IPS-NIHi7 (cell line): ENCODE results near the gene DAPK2.

Source experiments
- DNase-seq: peaks from one replicate; pipeline ENCODE4 v3.0.0; 2012; ENCODE audit warnings: mixed read lengths; ENCODE audit errors: extremely low spot score

Gene DAPK2

DNA sequence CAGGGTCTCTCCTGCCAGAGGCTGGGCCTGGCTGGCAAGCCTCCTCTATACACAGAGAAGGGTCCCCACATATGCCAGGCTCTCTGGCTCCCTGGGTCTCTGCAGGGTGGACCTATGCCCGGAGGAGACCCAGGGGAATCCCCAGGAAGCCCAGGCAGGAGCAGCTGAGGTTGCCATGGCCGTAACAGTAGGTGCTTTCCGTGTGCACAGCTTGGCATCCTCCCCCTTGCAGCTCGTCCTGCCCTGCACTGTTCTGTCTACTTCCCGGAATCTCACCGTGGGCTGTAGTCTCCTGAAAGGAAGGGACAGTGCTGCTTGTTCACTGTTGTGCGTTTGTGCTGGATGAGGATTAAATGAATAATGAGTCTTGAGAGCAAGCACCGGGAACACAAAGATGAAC lies 47.8 kb downstream of the DAPK2 start:
- no peak for DNase-seq

DNA sequence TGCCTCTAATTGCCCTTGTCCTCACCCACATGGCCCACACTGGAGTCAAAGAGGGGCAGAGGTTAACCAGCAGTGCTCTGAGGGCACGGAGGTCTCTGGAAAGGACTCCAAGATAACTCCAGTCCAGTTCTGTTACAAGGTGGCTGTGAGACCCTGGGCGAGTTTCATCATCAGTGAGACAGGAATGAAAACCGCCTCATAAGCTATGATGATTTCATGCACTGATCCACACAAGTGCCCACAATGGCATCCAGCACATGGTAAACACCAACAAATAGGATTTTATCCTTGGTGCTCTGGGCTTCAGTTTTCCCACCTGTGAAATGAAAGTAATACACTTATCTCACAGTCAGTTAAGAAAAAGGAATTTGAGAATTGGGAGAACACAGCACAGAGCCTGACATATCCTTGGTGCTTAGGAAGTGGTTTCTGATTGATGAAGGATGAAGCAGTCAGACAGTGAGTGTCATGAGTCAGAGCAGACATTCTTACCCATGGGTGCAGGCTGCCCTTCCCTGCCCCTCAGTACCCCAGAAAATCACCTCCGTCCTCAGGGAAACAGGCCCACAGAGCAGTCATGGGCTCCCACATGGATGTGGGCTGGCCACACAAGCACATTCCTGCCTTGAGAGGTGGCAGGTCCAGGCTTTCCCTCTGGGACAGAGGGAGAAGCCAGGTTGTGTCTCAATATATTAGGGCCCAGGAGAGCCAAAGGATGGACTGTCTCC lies 48.4 kb downstream of the DAPK2 start:
- DNase-seq, result no peak

GRCh38 chr15:63996794-63997357 lies 49.4 kb downstream of the DAPK2 start:
- no peak for DNase-seq

GRCh38 chr15:63995789-63996188 lies 50.5 kb downstream of the DAPK2 start:
- no peak for DNase-seq

GRCh38 chr15:63994073-63994600 lies 52.1 kb downstream of the DAPK2 start:
- DNase-seq, result no peak

DNA sequence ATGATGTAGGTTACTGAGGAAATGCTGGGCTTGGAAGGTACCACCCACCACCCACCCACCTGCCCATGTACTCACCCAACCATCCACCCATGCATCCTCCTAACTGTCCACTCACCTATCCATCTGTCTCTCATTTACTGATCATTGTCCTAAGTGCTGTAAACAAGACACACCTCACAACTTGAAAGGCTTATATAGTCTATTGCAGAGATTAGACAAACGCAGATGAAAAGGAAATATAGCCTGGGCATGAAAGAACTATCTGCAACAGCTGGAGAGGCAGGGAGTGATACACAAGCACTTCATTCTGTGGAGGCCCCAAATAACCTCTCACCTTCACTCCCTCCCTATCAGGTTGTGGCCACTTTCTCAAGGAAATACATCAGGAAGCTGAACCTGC lies 54.0 kb downstream of the DAPK2 start:
- no peak for DNase-seq

DNA sequence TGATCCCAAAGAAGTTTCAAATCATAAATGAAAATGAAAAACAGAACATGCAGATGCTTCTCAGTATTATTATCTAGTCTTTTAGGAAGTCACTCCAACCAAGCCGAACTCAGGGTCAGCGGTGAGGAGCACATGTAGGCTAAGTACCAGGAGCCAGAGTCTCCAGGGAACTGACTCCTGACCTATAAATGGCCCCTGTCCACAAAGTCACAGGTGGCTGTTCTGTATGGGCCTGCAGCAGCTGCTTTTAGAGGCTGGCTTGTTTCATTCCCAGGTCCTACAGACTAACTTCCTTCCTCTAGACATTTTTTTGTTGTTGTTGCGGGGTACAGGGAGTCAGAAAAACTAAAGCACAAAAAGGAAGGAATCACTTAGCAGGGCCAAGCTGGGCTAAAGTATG lies 54.6 kb downstream of the DAPK2 start:
- no peak for DNase-seq

DNA sequence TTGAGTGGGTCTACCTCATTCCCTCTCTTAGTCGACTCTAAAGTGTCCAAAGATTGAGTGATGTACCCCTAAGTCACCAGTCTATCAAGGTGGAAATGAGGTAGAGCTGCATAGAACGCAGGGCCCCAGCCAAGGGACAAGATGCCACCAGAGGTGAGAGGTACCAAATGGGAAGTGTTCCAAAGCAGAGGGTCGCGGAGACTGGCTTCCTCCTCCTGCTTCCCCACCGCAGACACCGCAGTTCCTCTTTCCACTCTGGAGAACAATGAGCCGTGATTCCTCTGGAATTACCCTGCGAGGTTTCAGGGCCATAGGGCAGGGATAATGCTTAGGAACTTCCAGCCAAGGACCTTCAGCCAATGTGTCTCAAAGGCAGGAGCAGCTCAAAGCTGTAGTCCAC lies 55.8 kb downstream of the DAPK2 start:
- no peak for DNase-seq

GRCh38 chr15:63987796-63988378 lies 58.4 kb downstream of the DAPK2 start:
- DNase-seq, result no peak

GRCh38 chr15:63986751-63987341 lies 59.4 kb downstream of the DAPK2 start:
- no peak for DNase-seq

DNA sequence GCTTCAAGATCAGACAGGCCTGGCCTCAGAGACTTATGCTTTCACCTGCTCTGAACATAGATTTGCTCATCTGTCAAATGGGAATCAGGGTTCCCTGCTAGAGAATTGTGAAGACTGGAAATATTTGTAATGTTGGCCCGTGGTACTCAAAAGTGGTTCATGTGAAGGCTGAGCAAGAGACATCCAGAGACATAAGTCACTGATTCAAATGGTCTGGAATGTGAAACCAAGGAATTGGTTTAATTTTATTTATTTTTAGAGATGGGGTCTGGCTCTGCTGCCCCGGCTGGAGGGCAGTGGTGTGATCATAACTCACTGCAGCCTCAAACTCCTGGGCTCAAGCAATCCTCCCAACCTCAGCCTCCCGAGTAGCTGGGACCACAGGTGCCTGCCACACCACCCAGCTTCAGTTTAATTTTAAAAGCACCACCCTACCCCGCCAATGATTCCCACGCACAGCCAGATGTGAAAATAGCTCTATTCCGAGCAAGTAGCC lies 60.1 kb downstream of the DAPK2 start:
- DNase-seq, result no peak

DNA sequence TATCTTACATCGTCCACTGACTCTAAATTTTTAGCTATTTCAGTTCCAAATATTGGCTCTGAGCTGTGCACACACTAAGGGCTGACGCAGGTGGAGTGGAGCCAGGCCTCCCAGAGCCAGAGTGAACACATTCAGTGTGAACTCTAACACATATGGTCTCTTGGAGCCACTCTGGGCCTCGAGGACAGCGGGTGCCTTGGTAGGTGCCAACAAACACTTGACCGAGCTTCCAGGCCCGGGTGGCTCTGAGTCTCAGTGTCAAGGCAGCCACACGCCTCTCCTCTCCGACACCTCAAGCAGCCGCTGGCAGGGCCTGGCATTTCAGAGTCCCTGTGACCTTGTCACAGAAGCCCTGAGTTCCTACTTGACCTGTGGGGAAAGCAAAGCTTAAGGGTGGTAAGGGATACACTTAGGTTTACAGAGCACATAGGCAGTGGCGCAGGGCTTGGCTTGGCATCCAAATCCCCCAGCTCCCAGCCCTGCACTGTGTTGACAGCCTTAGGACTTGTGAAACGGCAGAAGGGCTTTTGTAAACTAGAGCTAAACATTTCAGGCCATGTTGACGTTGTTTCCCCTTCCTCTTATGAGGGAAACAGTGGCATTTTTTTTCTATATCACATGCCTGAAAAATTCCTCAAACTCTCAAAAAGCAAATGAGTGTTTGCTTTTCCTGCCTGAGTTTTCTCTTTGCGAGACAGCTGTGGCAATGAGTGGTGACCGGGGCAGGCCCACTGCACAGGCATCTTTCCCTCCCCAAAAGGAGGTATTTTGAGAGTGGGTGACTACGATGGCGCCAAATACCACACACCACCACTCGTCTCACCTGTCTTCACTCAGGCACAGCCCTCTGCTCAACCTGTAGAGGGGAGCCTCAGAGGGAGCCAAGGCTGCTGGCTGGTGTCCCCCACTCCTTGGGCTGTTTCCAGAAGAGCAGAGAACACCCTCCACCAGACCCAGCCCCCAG lies 60.8 kb downstream of the DAPK2 start:
- DNase-seq, result no peak

- DNase-seq, result no peak
Measured at GRCh38 chr15:63984331-63984730, 62.0 kb downstream of the DAPK2 start.

DNA sequence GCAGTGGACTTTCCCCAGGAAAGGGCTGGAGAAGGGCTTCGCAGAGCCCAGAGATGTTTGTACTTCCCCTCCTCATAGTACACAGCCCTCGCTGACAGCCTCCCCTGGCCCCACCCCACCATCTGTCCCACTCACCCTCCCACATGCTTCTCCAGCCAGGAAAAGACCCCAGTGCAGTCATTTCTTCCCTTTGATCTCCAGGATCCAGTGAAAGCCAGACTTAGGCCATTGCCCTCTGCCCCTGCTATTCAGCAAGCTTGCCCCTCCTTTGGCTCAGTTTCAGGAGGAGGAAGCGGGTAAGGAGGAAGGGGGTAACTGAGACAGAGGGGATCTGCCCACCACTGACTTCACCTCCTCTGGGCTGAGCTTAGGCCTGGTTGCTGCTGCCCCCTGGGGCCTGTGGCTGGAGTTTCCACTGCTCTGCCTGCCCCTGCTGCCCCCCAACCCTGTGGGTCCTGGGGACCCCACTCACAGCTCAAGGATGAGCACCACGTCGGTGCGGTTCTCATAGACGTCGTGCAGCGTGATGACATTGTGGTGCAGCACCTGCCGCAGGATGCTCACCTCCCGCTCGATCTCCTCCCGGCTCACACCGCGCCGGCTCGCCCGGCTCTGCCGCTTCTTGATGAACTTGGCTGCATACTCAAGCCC lies 63.1 kb downstream of the DAPK2 start:
- DNase-seq, result peak; percentile 68

- no peak for DNase-seq
Measured at GRCh38 chr15:63982381-63982854, 63.9 kb downstream of the DAPK2 start.

DNA sequence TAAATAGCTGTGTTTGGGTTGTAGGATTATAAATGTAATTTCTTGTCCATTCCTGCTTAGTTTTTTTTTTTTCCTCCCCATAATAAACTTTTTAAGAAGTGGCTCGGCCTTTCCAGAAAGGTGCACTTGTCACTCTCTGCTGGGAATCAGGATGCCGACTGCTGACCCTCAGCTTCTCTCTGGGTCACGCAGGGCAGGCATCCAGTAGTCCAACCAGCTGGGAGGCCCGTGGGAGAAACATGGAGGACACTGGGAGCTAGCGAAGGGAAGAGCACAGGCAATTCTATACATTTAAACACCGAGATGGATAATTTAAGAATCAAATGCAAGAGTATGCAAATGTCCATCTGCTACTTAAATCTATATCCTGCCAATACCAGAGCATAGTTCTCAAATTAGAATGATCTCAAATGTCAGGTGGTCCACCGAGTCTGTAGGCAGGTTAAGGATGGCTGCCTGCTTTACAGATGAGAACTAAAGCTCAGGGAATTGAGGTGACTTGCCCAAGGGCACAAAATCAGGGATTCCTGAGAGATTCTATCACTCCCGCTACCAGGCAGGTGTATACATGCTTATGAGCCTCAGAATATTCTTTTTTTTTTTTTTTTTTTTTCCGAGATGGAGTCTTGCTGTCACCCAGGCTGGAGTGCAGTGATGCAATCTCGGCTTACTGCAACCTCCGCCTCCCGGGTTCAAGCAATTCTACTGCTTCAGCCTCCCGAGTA lies 64.5 kb downstream of the DAPK2 start:
- no peak for DNase-seq

DNA sequence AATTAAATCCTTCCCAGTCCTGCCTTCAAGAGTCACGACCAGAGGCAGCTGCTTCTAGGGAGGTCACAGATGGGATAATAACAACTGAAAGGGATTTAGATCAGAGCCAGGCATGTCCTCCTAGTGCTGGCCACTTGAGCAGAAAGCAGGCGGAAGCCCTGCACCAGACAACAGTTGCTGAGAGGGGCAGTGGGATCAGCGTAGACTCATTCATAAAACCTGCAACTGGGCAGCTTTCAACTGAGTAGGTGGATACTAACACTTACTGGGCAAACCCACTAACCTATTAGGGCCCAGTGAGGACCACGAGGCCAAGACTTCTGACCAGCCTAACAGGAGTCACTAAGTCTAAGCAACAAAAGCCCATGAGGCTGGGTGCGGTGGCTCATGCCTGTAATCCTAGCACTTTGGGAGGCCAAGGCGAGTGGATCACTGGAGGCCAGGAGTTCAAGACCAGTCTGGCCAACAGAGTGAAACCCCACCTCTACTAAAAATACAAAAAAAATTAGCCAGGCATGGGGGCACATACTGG lies 67.0 kb downstream of the DAPK2 start:
- no peak for DNase-seq

- DNase-seq, result no peak
Measured at GRCh38 chr15:63978511-63979261, 67.6 kb downstream of the DAPK2 start.

GRCh38 chr15:63977119-63977518 lies 69.2 kb downstream of the DAPK2 start:
- no peak for DNase-seq
